ENCODE data around the gene SNURF. TPM values are rescaled to one million over a fixed set of nuclear protein-coding genes. Genes with fewer than 3 reads are reported as not detected.
"Not testable (repeated sequence)": the region's sequence is repeated elsewhere in the genome, so short reads cannot be mapped to it uniquely, and the experiment has no call there.

Gene SNURF
- total RNA-seq, 2 donors from 2014 or later = 11.5 to 12.0 TPM

- intact Hi-C loops (cut with DNase I) = no loop called here
- DNase-seq (ENCODE audit: low spot score) = no peak
Observed at GRCh38 chr15:24962880-24963279, 8.1 kb downstream of the SNURF start.

DNA sequence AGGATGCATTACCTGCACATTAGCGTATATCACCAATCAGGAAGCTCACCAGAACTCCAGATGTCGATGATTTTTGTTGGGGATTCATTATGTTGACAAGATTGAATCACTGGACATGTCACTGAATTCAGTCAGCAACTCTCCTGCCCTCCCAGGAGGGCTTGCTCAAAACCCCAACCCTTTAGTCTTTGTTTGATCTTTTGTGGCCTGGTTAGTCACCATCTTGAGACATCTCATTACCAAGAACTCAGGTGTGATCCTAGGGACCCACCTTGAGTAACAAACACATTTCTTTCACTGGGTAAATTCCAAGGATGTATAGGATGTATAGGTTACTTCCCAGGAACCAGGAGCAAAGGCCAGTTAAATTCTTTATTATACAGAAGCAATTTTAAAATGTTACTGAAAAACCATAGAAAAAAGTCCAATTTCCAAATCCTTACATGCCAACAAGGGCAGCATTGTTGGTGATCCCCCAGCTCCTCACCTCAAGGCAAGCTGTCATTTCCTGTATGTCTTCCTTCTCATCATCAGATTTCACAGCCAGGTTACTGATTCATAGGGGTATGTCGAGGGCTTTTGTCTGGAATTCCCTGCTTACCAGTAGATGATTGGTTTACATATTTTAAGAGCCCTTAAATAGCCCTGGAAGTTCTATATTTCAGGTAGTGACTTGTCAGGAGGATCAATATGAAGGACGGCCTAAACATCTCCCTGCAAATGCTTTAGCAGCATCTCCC is 11.7 kb downstream of the SNURF start:
- DNase-seq (ENCODE audit: low spot score) = no peak
- intact Hi-C loops (cut with DNase I) = no loop called here

- intact Hi-C loops (cut with DNase I) = no loop called here
- no peak for DNase-seq (ENCODE audit: low spot score)
Observed at GRCh38 chr15:24971052-24971451, 16.3 kb downstream of the SNURF start.

DNA sequence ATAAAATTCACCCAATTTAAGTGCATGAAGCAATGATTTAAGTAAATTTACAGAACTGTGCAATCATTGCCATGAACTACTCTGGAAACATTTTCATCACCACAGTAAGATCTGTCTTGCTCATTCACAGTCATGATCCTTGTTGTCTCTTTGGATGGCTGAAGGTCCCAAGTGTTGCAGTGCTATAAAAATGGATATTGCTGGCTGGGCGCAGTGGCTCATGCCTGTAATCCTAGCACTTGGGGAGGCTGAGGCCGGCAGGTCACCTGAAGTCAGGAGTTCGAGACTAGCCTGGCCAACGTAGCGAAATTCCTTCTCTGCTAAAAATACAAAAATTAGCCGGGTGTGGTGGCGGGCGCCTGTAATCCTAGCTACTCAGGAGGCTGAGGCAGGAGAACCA is 17.0 kb downstream of the SNURF start:
- intact Hi-C loops (cut with DNase I) = no loop called here
- DNase-seq (ENCODE audit: low spot score) = no peak

DNA sequence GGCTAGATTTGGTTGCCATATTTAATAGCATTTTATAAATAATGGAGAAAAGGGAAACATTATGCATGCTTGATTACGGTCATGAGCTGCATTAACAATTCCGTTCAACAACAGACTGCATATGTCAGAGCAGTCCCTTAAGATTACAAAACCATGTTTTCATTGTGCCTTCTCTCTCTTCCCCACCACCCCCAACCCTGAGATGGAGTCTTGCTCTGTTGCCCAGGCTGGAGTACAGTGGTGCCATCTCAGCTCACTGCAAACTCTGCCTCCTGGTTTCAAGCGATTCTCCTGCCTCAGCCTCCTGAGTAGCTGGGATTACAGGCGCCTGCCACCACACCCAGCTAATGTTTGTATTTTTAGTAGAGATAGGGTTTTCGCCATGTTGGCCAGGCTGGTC is 17.9 kb downstream of the SNURF start:
- DNase-seq (ENCODE audit: low spot score); intact Hi-C loops (cut with DNase I): not testable (repeated sequence)

DNA sequence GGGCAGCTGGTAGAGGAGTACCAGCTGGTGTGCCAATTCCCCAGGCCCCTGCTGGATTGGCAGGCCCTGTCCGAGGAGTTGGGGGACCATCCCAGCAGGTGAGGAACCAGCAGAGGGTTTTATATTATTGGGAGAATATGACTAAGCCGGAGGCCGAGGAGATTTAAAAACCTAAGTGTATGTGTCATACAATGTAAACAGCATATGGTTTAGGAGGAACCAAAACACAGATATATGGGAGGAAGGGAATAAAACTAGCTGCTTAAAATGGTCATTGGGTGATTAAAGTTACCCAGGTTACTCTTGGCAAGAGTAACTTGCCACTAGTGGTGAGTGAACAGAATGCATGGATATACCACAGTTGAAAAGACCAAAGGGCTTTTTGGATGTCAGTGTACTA is 22.1 kb downstream of the SNURF start:
- no peak for DNase-seq (ENCODE audit: low spot score)
- intact Hi-C loops (cut with DNase I) = no loop called here

DNA sequence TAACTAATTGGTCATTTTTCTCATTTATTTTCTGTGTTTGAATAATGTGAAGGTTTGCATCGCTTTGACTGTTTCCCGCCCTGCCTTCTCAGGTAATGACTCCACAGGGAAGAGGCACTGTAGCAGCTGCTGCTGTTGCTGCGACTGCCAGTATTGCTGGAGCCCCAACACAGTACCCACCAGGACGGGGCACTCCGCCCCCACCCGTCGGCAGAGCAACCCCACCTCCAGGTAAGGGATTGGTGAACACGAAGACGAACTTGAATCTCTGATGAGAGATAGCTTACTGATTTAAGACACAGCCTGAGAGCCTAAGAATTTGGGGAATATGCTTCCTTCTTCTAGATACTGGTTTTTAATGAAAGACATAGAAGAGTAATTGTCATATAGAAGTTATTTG is 22.9 kb downstream of the SNURF start:
- intact Hi-C loops (cut with DNase I) = no loop called here
- DNase-seq (ENCODE audit: low spot score) = no peak

DNA sequence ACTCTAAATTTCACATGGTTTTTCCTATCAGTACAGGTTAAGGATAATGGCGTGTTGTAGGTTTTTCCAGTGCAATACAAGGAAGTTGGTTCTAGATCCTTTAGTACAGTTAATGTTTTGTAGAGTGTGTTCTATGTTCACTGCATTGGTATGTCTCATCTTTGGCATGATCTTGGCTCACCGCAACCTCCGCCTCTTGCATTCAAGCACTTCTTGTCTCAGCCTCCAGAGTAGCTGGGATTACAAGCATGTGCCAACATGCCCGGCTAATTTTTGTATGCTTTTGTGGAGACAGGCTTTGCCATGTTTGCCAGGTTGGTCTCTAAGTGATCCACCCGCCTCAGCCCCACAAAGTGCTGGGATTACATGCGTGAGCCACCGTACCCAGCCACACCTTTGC is 30.4 kb downstream of the SNURF start:
- intact Hi-C loops (cut with DNase I) = no loop called here
- no peak for DNase-seq (ENCODE audit: low spot score)

- intact Hi-C loops (cut with DNase I) = no loop called here
- DNase-seq (ENCODE audit: low spot score) = no peak
Observed at GRCh38 chr15:24986653-24987052, 31.9 kb downstream of the SNURF start.

Other genes with a start within 250 kb of the SNURF start
- gene SNRPN, start within 50 bp of the SNURF start, total RNA-seq = 10 to 100 TPM; 41.7 to 59.1 TPM

Data from posterior vena cava (tissue), 2 donors.